Measurements from ENCODE around the gene FCMR. TPM values are rescaled to one million over a fixed set of nuclear protein-coding genes. Genes with fewer than 3 reads are reported as not detected.

FCMR gene
- total and polyA plus RNA-seq, 2 experiments from 2014 or later, result 0.84 TPM; not detected in 1

DNA sequence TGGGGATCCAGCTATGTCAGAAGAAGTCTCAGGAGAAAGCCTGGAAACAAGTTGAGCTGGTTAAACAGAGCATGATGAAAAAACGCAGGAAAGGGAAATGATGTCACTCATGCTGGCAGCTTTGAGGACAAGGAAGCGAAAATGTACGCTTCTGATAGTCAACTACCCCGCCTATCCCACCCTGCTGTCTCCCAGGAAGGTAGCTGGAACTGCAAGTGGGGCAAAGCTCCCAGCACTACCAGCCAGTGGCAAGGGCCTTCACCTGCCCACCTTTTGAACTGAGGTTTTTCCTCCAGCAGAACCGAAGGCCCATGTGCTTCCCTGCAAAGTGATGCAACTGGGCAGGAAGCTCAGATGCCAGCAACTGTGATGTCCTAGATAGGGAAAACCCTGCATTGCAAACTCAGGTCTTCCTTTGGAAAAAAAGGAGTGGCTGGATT lies 62.6 kb downstream of the FCMR start:
- Histone ChIP-seq H3K4me2 (no peak overlapping the region), H2AFZ (peak overlapping the region; percentile 91), H3K79me2 (replicated peaks; ENCODE audit: insufficient read depth) (no peaks in the 10 kb centered on the region), H3K9me2 (ENCODE audit: insufficient read depth) (no peaks in the 10 kb centered on the region; the same call in 1 of the 2 replicates), H3K4me3 (no peak overlapping the region), H3F3A (replicated peaks; ENCODE audit: low read depth) (no peaks in the 10 kb centered on the region), H3K4me1 (ENCODE audit: insufficient read depth) (no peaks in the 10 kb centered on the region), H3K27ac (ENCODE audit: low read depth) (no peak overlapping the region), H3K27me3 (ENCODE audit: insufficient read depth) (no peaks in the 10 kb centered on the region), H3K36me3 (ENCODE audit: insufficient read depth) (no peaks in the 10 kb centered on the region), H4K20me1 (replicated peaks; ENCODE audit: insufficient read depth) (no peaks in the 10 kb centered on the region)
- no peaks in the 10 kb centered on the region for H3K9me3 Mint-ChIP-seq
- TF ChIP-seq CREB1 (CRISPR knock-in tag; IDR thresholded peaks at IDR 0.05; ENCODE audit: low read depth), result no peak
- TF ChIP-seq, protein P1, sequence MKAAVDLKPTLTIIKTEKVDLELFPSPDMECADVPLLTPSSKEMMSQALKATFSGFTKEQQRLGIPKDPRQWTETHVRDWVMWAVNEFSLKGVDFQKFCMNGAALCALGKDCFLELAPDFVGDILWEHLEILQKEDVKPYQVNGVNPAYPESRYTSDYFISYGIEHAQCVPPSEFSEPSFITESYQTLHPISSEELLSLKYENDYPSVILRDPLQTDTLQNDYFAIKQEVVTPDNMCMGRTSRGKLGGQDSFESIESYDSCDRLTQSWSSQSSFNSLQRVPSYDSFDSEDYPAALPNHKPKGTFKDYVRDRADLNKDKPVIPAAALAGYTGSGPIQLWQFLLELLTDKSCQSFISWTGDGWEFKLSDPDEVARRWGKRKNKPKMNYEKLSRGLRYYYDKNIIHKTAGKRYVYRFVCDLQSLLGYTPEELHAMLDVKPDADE (IDR thresholded peaks at IDR 0.05), result no peak
- no peak for TF ChIP-seq ZNF114 (CRISPR knock-in tag; IDR thresholded peaks at IDR 0.05)
- no peak for TF ChIP-seq STAT1 (IDR thresholded peaks at IDR 0.05; ENCODE audit: unreplicated experiment)
- no peak for TF ChIP-seq NANOG (IDR thresholded peaks at IDR 0.05; ENCODE audit: borderline replicate concordance)
- TF ChIP-seq ZNF462 (CRISPR knock-in tag; IDR thresholded peaks at IDR 0.05), result no peak
- TF ChIP-seq, protein P2, sequence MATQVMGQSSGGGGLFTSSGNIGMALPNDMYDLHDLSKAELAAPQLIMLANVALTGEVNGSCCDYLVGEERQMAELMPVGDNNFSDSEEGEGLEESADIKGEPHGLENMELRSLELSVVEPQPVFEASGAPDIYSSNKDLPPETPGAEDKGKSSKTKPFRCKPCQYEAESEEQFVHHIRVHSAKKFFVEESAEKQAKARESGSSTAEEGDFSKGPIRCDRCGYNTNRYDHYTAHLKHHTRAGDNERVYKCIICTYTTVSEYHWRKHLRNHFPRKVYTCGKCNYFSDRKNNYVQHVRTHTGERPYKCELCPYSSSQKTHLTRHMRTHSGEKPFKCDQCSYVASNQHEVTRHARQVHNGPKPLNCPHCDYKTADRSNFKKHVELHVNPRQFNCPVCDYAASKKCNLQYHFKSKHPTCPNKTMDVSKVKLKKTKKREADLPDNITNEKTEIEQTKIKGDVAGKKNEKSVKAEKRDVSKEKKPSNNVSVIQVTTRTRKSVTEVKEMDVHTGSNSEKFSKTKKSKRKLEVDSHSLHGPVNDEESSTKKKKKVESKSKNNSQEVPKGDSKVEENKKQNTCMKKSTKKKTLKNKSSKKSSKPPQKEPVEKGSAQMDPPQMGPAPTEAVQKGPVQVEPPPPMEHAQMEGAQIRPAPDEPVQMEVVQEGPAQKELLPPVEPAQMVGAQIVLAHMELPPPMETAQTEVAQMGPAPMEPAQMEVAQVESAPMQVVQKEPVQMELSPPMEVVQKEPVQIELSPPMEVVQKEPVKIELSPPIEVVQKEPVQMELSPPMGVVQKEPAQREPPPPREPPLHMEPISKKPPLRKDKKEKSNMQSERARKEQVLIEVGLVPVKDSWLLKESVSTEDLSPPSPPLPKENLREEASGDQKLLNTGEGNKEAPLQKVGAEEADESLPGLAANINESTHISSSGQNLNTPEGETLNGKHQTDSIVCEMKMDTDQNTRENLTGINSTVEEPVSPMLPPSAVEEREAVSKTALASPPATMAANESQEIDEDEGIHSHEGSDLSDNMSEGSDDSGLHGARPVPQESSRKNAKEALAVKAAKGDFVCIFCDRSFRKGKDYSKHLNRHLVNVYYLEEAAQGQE (IDR thresholded peaks at IDR 0.05; ENCODE audit: unreplicated experiment), result no peak
- TF ChIP-seq JUNB (IDR thresholded peaks at IDR 0.05; ENCODE audit: unreplicated experiment), result no peak
- TF ChIP-seq EZH2 (IDR thresholded peaks at IDR 0.05; ENCODE audit: low read depth, unreplicated experiment), result no peak
- no peak for TF ChIP-seq EZH2phosphoT487 (IDR thresholded peaks at IDR 0.05; ENCODE audit: unreplicated experiment)
- TF ChIP-seq, protein P3, sequence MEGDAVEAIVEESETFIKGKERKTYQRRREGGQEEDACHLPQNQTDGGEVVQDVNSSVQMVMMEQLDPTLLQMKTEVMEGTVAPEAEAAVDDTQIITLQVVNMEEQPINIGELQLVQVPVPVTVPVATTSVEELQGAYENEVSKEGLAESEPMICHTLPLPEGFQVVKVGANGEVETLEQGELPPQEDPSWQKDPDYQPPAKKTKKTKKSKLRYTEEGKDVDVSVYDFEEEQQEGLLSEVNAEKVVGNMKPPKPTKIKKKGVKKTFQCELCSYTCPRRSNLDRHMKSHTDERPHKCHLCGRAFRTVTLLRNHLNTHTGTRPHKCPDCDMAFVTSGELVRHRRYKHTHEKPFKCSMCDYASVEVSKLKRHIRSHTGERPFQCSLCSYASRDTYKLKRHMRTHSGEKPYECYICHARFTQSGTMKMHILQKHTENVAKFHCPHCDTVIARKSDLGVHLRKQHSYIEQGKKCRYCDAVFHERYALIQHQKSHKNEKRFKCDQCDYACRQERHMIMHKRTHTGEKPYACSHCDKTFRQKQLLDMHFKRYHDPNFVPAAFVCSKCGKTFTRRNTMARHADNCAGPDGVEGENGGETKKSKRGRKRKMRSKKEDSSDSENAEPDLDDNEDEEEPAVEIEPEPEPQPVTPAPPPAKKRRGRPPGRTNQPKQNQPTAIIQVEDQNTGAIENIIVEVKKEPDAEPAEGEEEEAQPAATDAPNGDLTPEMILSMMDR (conservative IDR thresholded peaks at IDR 0.05; ENCODE audit: low read depth in 2 of 2), result no peak
- TF ChIP-seq ZNF331 (CRISPR knock-in tag; IDR thresholded peaks at IDR 0.05; ENCODE audit: low read depth), result no peak
- no peak for TF ChIP-seq POLR2AphosphoS5 (IDR thresholded peaks at IDR 0.05; ENCODE audit: low read depth)
- DNase-seq (ENCODE audit: low spot score), result no peak
- H3K27me3 Mint-ChIP-seq (ENCODE audit: insufficient read depth, low read depth, poor library complexity), result peaks cover 2% of the 10 kb centered on the region
- H3K27ac Mint-ChIP-seq, result no peak overlapping the region
- no peaks in the 10 kb centered on the region for H3K36me3 Mint-ChIP-seq (ENCODE audit: low read depth)
- no peak overlapping the region for H3K4me3 Mint-ChIP-seq
- ATAC-seq, result no peak
- H3K4me1 Mint-ChIP-seq, result no peaks in the 10 kb centered on the region
